GM19193 (cell line): ENCODE data around the gene NTF3.

ENCODE experiments used
- POLR2A ChIP-seq: IDR thresholded peaks from 4 replicates; pipeline ENCODE4 v1.6.1; 2011; ENCODE audit not compliant: insufficient read depth, insufficient read length; ENCODE audit errors: extremely low read depth

Gene NTF3

DNA sequence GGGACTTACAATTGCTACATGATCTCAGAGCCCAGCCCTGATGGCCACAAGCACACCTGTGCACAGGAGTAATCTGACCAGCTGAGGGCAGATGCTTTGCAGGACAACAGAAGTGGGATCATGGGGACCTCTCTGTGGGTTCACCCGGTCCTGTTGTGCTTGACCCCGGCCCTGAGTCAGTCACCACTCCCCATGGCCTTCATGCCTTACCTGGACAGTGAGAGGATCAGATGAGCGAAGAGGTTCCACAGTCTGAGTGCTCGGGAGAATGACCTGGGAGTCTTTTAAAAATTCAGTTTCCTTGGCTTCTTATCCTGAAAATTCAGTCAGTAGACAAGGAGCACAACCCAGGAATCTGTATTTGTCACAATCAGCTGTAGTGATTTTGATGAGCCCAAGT lies 88.1 kb downstream of the NTF3 start:
- TF ChIP-seq POLR2A: no peak

GRCh38 chr12:5520831-5521230 lies 88.9 kb downstream of the NTF3 start:
- no peak for TF ChIP-seq POLR2A

DNA sequence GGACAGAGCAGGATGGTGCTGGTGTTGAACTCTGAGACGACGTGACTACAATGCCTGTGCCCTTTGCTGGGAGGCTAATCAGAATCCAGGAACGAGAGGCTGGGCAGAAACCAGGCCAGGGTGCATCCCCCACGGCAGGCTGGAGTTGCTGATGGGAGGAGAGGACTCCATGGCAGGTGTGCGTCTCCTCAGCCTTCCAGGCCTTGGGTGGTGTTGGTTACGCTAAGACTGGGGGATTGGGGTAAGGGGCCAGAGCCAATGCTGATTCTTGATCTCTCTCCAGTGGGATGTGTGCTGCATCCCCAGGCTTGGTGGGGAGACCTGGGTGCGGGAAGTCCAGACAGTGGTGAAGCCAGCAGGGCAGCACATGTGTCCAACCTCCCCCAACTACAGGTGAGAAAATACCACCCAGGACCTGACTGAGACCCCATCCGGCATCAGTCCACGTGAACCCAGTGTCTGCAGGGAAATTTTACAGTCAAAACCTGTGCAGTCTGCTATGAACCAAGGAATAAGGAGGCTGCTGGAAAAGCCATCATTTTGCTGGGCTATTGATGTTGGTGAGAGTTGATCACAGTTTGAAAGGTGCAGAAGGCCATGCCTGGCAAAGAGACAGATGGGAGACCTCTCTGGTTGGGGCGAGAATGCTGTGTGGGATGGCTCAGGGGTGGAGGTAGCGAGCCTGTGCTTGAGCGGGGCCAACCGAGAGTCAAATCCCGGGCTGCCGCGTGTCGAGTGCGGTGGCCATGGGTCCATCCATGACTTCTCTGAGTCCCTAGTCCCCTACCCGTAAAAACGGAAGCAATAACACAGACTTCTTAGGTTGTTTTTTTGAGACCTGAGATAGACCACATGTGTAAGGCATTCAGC lies 89.8 kb downstream of the NTF3 start:
- TF ChIP-seq POLR2A: no peak

- no peak for TF ChIP-seq POLR2A
Measured at GRCh38 chr12:5522432-5523335, 90.8 kb downstream of the NTF3 start.

DNA sequence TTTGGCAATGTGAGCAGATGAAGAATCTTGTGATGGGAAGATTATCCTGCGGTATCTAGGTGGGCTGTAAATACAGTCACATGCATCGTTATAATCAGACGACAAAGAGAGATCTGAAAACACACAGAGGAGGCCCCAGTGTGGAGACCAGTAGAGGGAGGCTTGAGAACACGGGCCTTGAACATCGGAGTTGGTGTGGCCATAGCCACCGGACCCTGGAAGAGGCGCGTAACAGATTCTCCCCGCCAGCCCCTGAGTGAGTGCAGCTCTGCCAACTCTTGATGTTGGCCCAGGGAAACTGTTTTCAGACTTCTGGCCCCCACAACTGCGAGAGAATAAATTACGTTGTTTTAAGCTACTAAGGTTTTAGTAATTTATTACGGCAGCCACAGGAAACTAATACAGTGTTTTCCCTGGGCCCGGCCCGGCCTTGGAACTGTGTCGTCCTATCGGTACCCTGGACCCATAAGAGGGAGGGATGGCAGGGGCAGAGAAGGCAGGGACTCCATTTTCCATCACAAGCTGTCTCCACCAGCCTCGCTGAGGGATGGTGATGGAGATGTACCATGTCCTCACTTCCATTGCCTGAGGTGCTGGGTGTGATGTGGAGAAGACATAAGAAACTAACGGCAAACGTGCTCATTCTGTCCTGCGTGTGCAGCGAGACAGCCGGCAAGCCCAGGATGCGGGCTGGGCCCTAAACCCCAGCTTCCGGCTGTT lies 91.6 kb downstream of the NTF3 start:
- no peak for TF ChIP-seq POLR2A

- TF ChIP-seq POLR2A: no peak
Measured at GRCh38 chr12:5524116-5524768, 92.3 kb downstream of the NTF3 start.

GRCh38 chr12:5524769-5525436 lies 93.0 kb downstream of the NTF3 start:
- no peak for TF ChIP-seq POLR2A

DNA sequence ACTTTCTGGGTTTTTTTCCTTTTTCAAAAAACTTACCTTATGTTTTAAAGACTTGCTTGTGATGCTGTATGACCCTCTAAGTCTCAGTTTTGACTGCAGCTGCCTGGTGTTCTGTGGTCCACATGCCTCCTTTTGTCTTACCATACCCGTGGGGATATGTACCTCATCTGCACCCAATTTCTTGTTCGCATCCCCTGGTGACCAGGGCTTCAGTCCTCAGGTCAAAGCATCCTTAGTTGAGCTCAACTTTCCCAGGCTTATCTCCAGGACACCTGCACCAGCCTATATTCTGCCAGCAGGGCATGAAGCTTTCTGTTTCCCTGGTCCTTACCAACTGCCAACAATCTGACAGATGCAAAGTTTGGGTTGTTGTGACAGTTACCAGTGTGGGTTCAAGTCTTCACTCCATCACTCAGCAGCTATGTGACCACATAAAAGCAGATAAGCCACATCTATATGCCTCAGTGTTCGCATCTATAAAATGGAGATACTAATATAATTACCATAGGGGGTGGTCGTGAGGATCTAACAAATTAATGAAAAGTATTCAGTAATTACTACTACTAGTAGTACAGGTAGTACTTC lies 94.0 kb downstream of the NTF3 start:
- TF ChIP-seq POLR2A: no peak

- TF ChIP-seq POLR2A: no peak
Measured at GRCh38 chr12:5533368-5533767, 101.5 kb downstream of the NTF3 start.

- no peak for TF ChIP-seq POLR2A
Measured at GRCh38 chr12:5534426-5535199, 102.7 kb downstream of the NTF3 start.

GRCh38 chr12:5535541-5535940 lies 103.6 kb downstream of the NTF3 start:
- TF ChIP-seq POLR2A: no peak

DNA sequence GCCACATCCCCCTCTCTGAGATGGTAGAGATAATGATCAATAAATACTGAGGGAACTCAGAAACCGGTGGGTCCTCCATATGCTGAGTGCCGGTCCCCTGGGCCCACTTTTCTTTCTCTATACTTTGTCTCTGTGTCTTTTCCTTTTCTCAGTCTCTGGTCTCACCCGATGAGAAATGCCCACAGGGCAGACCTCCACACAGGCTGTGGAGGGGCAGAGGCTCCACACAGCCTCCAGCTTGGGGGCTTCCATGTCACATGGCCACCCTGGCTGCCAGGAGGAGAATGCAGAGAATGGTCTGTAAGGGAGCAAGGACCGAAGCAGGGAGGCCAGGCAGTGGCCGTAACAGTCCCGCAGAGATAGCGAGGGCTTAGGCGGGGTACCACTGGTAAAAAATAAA lies 105.9 kb downstream of the NTF3 start:
- no peak for TF ChIP-seq POLR2A
